NOMO-1 treated with DMSO at 0.1 percent for 48 hours (cell line): ENCODE measurements around the gene HCN4.

Experiments used
- DNase-seq: peaks from one replicate; lab custom pipeline; 2025; ENCODE audit not compliant: unreplicated experiment; lab: John Stamatoyannopoulos, UW

The HCN4 gene

DNA sequence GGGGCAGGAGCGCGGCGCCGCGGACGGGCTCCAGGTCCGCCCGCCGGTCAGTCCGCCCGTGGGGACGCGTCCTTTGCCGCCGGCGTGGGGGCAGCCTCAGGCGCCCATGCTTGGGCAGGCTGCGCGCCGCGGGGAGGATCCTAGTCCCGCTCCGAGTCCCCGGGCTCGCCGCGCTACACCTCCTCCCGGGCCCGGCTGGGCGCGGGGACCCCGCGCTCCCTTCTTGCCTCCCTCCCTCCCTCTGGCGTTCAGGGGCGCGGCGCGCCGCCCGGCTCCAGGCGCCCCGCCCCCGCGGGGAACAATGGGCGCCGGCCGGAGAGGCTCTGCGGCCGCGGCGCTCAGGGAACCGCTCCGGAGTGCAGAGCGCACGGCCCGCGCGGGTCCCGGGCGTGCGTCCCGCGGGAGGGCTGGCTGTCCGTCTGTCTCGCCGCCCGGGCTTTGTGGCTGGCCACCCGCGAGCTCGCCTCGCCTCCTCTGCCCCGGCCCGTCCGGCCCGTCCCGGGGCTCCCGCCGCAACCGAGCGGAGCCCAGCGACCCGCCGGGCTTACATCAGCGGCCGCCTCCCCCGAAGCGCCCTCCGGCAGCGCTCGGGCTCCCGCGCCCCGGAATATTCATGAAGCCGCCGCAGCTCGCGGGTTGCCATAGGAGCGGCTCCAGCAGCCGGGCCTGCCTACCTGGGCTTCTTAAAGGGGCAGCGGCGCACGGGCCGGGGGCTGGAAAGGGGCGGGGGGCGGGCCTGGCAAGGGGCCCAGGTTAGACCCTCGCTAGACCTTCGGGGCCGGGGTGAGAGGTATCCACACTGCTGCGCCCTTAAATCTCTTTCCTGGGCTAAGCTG is at the start of gene HCN4:
Gene HCN4, minus strand, starts transcription at position 658 of the 836 bp plus-strand sequence. CDS start 688 bp downstream, outside the sequence.
- peak; percentile 10 for DNase-seq

DNA sequence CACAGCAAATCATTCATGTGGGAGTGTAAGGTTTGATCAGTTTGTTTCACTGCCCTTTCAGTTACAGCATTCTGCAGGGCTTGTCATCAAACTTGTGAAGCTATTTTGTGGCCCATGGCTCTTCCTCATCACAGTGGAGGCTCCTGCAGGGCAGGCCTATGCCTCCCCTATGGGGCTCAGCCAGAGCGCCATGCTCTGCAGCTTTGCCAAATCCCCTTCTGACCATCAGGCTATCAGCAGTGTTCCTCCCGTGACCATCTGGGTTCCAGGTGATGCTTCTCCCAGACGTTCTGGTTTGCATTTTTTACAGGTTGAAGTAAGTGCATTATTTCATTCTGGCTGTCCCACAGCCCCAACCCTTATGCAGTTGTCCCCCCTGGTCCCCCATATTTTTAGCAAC is 46.1 kb upstream of the HCN4 start:
- no peak for DNase-seq

DNA sequence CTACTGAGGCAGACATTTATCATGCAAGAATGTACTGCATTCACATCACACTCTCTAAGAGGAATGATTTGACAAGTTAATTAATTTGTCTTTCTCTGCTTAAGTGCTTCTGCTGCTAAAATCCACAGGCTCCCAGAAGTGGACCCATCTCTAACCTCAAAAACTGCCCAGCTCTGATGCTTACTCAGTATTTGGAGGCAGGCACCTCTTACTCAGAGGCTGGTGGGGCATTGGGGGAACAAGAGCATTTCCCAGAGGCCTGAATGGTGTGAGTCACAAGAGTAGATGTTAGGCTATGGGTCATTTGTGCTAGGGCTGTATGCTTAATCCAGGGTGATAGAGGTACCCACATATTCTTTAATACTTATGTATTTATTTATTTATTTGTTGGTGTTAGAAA is 34.4 kb upstream of the HCN4 start:
- no peak for DNase-seq

DNA sequence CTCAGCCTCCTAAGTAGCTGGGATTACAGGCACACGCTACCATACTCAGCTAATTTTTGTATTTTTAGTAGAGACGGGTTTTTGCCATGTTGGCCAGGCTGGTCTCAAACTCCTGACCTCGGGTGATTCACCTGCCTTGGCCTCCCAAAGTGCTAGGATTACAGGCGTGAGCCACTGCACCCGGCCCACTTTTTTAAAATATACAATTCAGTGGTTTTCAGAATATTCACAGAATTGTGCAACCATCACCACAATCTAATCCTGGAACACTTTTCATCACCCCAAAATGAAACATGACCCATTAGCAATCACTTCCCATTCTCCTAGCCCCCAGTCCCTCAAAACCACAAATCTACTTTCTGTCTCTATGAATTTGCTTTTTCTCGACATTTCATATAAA is 31.5 kb upstream of the HCN4 start:
- peak; percentile 90 for DNase-seq

DNA sequence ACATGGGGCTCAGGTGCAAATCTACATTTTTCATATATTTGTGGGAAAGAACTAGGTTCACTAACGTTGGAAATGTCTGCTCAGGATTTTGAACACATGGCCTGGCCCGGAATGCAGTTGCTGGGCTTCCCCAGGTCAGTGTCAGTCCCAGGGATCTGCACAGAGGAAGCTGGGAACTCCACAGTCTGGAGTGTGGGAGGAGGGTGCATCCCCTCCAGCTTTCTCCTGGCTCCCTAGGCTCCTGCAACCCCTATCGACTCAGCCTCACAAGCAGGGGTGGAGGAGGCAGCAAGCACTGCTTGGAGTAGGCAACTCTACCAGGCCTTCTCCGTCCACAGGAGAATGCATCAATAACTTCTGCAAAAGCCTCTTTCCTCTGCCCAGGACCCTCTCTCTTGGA is 30.1 kb upstream of the HCN4 start:
- DNase-seq, result no peak

DNA sequence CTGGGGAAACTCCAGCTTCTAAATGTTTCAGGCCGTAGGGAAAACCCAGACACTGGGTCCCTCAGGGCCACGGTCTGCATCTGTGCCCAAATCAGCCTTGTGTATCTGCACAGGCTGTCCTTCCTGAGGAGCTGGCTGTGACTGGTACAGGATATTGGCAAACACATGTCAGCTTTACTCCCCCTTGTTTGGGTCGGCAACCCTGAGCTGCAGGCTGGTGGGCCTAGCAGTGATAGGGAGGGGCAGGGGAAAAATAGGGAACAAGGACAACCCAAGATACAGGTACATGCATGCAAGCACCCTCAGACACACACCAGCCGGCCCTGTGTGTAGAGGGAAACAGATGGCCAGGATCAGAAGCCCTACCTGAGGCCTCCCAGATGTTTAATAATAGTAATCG is 28.7 kb upstream of the HCN4 start:
- DNase-seq, result no peak

DNA sequence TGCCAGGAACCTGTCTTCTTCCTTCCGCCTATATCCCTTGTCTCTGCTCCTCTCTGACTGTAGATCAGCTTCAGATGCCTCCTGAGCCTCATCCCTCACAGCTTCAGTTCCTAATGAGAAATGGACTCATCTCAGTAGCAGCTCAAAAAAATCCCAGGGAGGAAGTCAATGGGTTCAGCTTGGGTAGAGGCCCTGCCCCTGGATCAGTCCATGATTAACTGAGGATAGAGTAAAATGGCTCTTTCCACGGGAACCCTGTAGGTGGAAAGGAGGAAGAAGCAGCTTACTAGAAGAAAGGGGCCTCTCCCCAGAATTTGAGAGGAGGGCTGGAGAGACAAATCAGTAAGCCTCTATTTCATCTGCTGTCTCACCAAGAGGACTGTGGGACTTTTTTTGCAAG is 26.9 kb upstream of the HCN4 start:
- DNase-seq, result no peak

DNA sequence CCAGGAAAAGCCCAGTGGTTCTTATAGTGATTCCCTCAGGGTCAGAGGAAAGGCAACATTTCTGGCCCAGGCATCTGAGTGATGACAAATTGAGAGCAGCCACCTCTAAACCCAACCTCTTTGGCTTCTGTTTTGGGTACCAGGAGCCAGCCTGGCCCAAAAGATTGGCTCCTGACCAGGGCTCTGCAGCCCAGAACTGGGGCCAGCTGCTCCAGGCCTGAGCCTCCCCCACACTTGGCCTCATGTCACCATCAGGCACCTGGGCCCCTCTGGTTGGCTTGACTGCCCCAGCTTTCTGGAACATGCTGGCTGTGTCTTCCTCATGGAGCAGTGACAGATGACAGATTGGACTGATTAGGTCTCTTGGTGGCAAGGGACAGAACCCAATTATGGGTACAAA is 26.0 kb upstream of the HCN4 start:
- DNase-seq, result no peak

DNA sequence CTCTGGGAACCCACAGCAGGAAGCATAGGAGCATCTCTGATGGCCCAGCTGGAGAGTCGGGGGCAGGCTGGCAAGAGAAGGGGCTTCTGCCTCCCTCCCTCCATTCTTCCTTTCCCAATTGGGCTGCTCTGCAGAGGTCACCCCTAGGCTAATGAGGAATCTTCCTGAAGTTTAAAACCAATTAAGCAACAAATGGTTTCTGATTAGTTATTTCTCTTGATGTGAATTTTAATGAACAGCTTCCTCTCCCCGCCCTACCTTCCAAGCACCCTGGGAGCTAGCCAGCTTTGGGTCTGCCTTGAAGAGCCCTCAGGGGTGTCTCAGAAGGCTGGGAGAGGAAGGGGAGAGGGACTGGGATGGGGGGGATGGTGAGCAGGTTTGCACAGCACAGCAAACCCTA is 24.6 kb upstream of the HCN4 start:
- no peak for DNase-seq

DNA sequence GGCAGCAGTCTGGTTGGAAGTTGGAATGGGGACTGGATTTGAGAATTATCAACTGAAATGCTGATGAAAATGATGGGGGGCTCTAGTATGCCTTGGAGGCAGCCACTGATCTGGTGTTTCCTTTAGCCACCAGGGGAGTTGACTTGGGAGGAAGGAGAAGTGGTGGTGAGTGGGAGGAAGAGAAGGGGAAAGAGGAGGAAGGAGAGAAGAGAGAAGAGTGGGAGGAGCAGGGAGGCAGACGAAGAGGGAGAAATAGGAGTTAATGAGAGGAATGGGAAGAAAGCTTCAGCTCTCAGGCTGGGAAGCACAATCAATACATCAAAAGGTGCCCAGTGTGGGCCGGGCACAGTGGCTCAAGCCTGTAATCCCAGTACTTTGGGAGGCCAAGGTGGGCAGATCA is 23.3 kb upstream of the HCN4 start:
- DNase-seq, result no peak

DNA sequence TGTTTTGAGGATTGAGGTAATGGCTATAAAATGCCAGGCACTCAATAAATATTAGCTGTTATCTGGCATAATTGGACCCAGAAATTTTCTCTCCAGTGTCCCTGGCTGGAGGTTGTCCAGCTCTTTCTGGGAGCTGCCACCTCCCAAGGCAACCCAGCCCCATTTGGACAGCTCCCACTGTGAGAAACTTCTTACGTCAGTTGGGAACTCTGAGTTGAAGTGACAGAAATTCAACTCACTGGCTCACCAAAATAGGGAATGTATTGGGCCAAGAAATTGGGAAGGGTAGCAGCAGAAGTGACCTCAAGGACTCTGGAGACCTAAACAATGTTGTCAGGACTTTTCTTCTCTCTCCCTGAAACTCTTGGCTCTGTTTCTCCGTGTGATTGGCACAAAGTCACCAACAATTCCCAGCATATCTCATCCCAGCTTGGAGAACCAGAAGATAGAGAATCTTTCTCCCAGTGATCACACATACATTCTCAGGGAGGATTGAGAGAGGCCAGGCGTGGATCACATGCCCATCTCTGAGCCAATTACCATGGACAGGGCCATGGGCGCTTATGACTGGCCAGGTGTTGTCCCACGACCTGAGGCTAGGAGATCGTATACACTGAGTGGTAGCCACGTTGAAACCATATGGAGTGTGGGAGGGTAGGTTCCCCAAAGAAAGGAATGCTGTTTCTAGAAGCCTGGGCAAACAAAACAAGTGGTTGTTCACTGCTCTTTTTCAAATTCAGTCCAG is 22.5 kb upstream of the HCN4 start:
- no peak for DNase-seq

DNA sequence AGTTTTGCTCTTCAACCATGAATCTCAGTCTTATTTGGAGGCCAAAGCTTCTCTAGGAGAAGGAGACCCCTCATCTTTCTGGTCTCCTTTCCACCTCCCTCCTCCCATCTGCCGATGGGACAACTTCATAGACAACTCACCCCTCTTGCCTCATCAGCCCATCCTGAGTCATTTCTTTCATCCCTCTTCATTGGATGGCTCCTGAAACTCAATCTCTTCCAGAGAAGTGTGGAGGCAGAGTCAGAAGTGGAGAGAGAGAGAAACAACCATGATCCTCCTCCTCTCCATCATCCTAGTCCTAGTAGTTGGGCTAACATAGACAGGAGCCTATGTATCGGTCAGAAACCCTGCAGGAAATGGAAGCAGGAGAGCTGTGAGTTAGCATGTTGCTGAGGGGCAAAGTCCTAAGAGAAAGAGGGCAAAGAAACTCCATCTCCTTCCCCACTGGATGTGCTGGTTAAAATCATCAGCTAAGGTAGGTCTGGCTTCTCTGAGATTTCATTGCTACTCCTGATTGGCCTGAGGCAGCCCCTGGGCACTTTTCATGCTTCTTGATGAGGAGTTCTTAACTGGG is 21.3 kb upstream of the HCN4 start:
- no peak for DNase-seq

DNA sequence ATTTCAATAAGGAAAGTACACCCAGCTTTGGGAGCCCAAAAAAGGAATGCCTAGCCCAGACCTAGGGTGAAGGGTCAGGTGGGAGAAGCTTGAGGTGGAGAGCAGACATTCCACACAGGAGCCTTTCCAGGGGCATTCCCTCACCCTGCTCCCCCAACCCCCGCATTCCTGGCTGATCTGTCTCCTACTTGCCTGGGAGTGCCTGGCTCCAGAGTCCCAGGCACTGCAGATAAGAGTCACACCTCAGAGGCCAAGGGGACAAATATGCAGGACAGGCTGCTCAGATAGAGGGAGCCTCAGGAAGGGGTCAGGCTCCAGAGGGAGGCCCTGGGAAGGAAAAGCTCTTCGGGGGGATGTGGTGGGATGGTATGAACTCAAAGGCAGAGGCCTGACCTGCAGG is 20.8 kb upstream of the HCN4 start:
- DNase-seq, result no peak

DNA sequence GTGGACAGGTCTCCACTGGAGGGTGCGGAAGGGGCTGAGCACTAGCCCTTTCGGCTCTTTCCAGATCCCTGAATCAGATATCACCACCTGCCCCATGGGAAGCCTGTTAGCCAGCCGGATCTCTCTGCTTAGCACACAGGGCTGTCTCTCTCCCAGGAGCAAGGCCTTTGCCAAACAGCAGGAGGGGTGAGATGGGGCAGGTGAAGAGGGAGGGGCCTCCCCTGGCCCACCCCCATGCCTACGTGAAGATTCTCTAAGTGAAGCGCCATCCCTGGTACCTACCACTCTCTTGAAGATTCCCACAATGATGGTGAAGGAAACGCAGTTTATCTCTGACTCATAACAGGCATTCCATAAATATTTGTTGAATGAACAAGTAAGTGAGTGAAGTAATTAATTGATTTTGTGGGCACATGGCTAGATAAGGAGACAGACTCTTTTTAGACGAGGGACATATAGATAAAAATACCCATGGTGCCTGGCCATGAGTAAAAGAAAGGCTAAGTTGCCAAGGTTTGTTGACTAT is 19.6 kb upstream of the HCN4 start:
- no peak for DNase-seq

DNA sequence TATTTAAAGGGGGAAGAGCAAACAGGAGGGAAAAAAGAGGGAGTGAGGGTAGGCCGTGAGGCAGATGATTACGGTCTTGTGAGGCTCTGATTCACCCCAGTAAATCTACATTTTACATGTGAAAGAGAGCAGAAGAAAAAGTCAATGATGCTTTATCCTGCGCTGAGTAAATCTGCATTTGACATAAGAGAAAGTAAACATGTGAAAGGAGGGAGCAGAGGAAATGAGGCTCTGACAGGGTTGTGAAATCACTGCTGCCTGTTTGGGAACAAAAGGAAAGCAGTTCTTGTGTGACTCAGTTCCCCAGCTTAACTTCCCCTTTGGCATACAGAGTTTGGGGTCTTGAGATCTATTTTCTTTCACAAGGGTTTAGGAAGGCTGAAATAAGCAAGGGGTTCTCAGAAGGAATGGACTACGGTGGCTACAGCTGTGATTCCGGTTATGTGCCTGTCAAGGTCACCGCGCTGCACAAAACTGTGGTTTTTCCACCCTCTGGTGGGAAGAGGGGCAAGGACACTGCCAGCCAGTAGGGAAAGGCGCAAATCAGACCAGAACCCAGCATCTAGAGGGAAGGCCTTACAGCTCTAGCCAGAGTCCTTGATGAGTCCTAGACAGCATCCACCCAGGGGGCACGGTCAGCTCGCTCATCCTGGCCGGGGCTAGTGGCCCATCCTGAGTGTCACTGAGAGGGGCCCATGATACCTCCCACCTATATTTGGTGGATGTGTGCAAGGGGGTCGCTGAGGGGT is 18.9 kb upstream of the HCN4 start:
- DNase-seq, result peak; percentile 13

DNA sequence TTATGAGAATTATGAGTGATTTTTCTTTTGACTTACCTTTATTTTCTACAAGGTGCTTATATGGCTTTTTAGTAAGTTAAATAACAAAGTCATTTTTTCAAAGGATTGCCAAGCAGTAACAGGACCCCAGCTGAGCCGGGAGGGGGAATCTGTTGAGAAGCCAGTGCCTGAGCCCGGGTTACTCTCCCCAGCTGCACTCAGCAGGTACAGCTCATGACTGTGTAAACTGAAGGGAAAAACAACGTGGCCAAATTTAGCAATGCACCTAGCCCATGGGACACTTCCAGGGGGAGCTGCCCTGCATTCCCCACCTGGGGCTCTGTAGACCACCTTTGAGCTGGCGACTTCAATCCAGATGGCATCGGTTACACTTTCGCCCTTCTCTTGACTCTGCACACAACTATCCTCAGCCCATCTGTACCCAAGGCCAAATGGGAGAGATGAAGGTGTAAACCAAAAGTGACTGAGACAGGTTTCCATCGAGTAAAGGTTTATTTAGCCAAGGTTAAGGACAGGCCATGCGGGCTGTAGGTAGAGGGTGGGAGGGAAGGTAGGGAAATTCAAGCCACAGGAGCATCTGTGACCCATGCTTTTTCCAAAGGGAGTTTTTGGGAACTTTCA is 18.2 kb upstream of the HCN4 start:
- DNase-seq, result no peak

DNA sequence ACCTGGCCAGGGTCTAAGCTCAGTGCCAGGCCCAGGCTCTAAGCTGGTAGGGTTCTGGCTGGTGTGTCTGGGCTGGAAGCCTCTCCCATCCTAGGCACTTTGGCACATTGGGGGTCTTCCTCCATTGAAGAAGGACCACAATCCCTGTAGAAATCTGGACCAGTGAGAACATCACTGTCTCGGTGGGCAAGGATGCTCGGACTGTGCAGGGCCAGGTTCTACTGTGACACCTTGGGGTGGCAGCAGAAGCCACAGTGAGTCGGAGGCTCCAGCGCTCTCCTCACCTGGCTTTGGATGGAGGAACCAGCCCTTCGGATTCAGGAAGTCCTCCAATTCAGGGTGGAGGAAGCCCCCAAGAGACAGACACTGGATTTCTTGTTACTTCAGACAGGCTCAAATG is 17.5 kb upstream of the HCN4 start:
- DNase-seq, result no peak

DNA sequence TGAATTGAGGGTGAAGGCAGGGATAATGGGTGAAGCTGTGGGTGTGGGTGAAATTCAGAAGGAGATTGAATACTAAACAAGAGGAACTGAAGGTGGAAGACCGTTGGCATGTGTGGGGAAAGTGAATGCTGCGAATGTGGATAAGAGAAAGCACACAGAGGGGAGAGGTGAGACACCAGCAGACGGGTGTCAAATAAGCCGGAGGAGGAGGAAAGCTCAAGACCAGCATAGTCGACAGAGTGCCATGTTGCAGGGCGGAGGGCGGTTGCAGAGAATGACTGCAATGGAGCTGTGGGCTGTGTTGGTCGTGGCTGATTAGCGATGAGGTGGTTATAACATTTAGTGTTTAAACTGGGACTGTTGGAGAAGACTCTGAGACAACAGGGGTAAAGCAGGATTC is 16.4 kb upstream of the HCN4 start:
- no peak for DNase-seq

DNA sequence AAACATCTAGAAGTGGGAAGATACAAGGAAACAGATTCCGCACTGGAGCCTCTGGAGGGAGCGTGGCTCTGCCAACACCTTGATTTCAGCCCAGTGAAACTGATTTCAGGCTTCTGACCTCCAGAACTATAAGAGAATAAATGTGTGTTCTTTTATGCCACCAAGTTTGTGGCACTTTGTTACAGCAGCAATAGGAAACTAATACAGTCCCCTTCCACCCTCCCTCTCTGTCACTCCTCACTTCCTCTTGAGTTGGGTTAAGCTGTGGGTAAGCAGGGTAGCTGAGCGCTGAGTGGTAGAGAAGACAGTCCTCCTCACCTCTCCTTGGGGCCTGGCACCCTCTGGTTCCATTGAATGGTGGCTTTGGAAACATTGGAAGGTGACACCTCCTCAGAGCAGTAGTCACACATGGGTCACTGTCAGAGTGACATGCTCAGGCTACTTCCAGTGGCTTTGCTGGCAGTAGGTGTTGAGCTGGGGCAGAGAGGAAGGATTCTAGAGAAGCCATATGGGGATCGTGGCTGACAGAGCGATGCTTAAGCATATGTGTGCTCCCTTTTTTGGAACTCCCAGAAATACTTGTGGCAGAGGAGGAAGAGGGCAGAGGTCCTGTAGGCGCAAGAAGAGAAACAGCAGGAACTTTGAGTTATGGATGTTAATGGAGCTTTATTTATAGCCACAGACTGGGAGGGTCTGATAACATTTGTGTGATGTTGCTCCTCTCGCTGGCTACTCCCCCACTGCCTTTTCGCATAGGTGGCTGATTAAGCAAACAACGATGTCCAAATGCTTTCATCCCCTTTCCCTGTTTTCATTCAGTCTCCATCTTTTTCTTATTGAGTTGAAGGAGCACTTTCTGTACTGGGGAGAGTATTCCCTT is 14.8 kb upstream of the HCN4 start:
- DNase-seq, result no peak

DNA sequence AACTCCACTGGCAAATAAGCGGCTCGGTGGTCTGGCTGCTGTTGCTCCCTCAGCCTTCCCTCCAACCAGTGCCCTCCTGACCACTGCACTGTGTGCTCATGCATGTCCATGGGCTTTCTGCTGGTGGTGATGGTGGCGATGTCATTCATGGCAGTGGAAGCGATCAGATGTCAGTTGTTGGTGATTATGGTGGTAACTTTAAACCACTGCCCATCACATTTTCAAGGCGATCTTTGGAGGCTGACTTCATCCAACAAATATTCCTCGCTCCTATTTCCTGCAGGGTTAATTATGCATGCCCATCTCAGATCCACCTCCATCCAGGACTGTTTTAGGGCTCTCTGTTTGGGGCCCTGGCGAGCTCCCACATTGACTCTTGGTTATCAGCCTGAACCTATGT is 13.4 kb upstream of the HCN4 start:
- no peak for DNase-seq
